ENCODE results near the gene ST6GALNAC5. TPM values are rescaled to one million over a fixed set of nuclear protein-coding genes. Genes with fewer than 3 reads are reported as not detected.

Gene ST6GALNAC5
- total RNA-seq, 2 donors from 2014 or later, result 9.1 to 9.4 TPM

GRCh38 chr1:76949503-76949902 lies 82.2 kb downstream of the ST6GALNAC5 start:
- Histone ChIP-seq H3K27me3 (ENCODE audit: control insufficient read depth, insufficient read depth, low read length, poor library complexity, severe bottlenecking) (no peaks in the 10 kb centered on the region), H3K27ac (ENCODE audit: low read depth, low read length) (no peak overlapping the region), H3K9ac (ENCODE audit: extremely low read depth, low read length, poor library complexity, severe bottlenecking) (no peak overlapping the region), H3K9me3 (ENCODE audit: control insufficient read depth, low read length) (no peaks in the 10 kb centered on the region), H3K4me1 (ENCODE audit: control insufficient read depth, insufficient read depth, low read length) (no peaks in the 10 kb centered on the region), H3K36me3 (ENCODE audit: control insufficient read depth, insufficient read depth, low read length) (no peaks in the 10 kb centered on the region), H3K4me3 (ENCODE audit: low read length) (no peak overlapping the region)
- Mint-ChIP-seq H3K27me3 (ENCODE audit: insufficient read depth) (no peaks in the 10 kb centered on the region), H3K4me1 (peaks cover 14% of the 10 kb centered on the region), H3K9me3 (no peaks in the 10 kb centered on the region), H3K36me3 (ENCODE audit: low read depth) (no peaks in the 10 kb centered on the region), H3K4me3 (no peak overlapping the region), H3K27ac (no peak overlapping the region)
- no peak for TF ChIP-seq CTCF (conservative IDR thresholded peaks at IDR 0.05)
- DNase-seq, result no peak
- WGBS, 2 experiments (ENCODE audit: insufficient coverage in 1 of 2, insufficient read length in 1 of 2), result 89 to 95% methylated on average over 3 of the region's 3 CpGs

GRCh38 chr1:76950306-76950705 lies 83.0 kb downstream of the ST6GALNAC5 start:
- Mint-ChIP-seq H3K4me1 (peaks cover 13% of the 10 kb centered on the region), H3K27me3 (ENCODE audit: insufficient read depth) (no peaks in the 10 kb centered on the region), H3K36me3 (ENCODE audit: low read depth) (no peaks in the 10 kb centered on the region), H3K9me3 (no peaks in the 10 kb centered on the region), H3K4me3 (no peak overlapping the region), H3K27ac (no peak overlapping the region)
- Histone ChIP-seq H3K4me1 (ENCODE audit: control insufficient read depth, insufficient read depth, low read length) (no peaks in the 10 kb centered on the region), H3K27me3 (ENCODE audit: control insufficient read depth, insufficient read depth, low read length, poor library complexity, severe bottlenecking) (no peaks in the 10 kb centered on the region), H3K27ac (ENCODE audit: low read depth, low read length) (no peak overlapping the region), H3K9ac (ENCODE audit: extremely low read depth, low read length, poor library complexity, severe bottlenecking) (no peak overlapping the region), H3K36me3 (ENCODE audit: control insufficient read depth, insufficient read depth, low read length) (no peaks in the 10 kb centered on the region), H3K9me3 (ENCODE audit: control insufficient read depth, low read length) (no peaks in the 10 kb centered on the region), H3K4me3 (ENCODE audit: low read length) (no peak overlapping the region)
- no peak for DNase-seq
- no peak for TF ChIP-seq CTCF (conservative IDR thresholded peaks at IDR 0.05)
- 86 to 89% methylated on average over 2 of the region's 2 CpGs for WGBS, 2 experiments (ENCODE audit: insufficient coverage in 1 of 2, insufficient read length in 1 of 2)

GRCh38 chr1:76951153-76951552 lies 83.9 kb downstream of the ST6GALNAC5 start:
- WGBS, 2 experiments (ENCODE audit: insufficient coverage in 1 of 2, insufficient read length in 1 of 2), result 88% methylated on average over 2 of the region's 2 CpGs; no CpG with 5 or more reads in 1 of the 2 experiments
- Histone ChIP-seq H3K27ac (ENCODE audit: low read depth, low read length) (no peak overlapping the region), H3K36me3 (ENCODE audit: control insufficient read depth, insufficient read depth, low read length) (no peaks in the 10 kb centered on the region), H3K9ac (ENCODE audit: extremely low read depth, low read length, poor library complexity, severe bottlenecking) (no peak overlapping the region), H3K4me1 (ENCODE audit: control insufficient read depth, insufficient read depth, low read length) (no peaks in the 10 kb centered on the region), H3K27me3 (ENCODE audit: control insufficient read depth, insufficient read depth, low read length, poor library complexity, severe bottlenecking) (no peaks in the 10 kb centered on the region), H3K9me3 (ENCODE audit: control insufficient read depth, low read length) (no peaks in the 10 kb centered on the region), H3K4me3 (ENCODE audit: low read length) (no peak overlapping the region)
- Mint-ChIP-seq H3K4me1 (peaks cover 16% of the 10 kb centered on the region), H3K9me3 (no peaks in the 10 kb centered on the region), H3K36me3 (ENCODE audit: low read depth) (no peaks in the 10 kb centered on the region), H3K27ac (no peak overlapping the region), H3K4me3 (no peak overlapping the region), H3K27me3 (ENCODE audit: insufficient read depth) (no peaks in the 10 kb centered on the region)
- TF ChIP-seq CTCF (conservative IDR thresholded peaks at IDR 0.05), result no peak
- no peak for DNase-seq
